ENCODE data around the gene CITED1. TPM values are rescaled to one million over a fixed set of nuclear protein-coding genes. Genes with fewer than 3 reads are reported as not detected.

CITED1 gene
- total RNA-seq, 2 donors from 2014 or later = 0.40 to 0.93 TPM

GRCh38 chrX:72308566-72309296 is 3.0 kb upstream of the CITED1 start:
- H3K36me3 Mint-ChIP-seq (ENCODE audit: low read depth) = no peaks in the 10 kb centered on the region
- no peak overlapping the region for H3K27ac Mint-ChIP-seq
- Histone ChIP-seq H3K4me1 (ENCODE audit: control insufficient read depth, insufficient read depth, low read length) (no peaks in the 10 kb centered on the region), H3K27ac (ENCODE audit: low read depth, low read length) (no peak overlapping the region), H3K4me3 (ENCODE audit: low read length) (peak overlapping the region; percentile 75), H3K27me3 (ENCODE audit: control insufficient read depth, insufficient read depth, low read length, poor library complexity, severe bottlenecking) (peaks cover 62% of the 10 kb centered on the region), H3K9ac (ENCODE audit: extremely low read depth, low read length, poor library complexity, severe bottlenecking) (no peak overlapping the region), H3K9me3 (ENCODE audit: control insufficient read depth, low read length) (no peaks in the 10 kb centered on the region), H3K36me3 (ENCODE audit: control insufficient read depth, insufficient read depth, low read length) (no peaks in the 10 kb centered on the region)
- peak overlapping the region; percentile 42 for H3K4me3 Mint-ChIP-seq
- H3K9me3 Mint-ChIP-seq = peaks cover 48% of the 10 kb centered on the region
- DNase-seq = peak; percentile 91
- 2 to 6% methylated on average over 3 to 23 of the region's 24 CpGs for WGBS, 2 experiments (ENCODE audit: insufficient coverage in 1 of 2, insufficient read length in 1 of 2)
- H3K27me3 Mint-ChIP-seq (ENCODE audit: insufficient read depth) = peaks cover 74% of the 10 kb centered on the region
- TF ChIP-seq, protein P1, sequence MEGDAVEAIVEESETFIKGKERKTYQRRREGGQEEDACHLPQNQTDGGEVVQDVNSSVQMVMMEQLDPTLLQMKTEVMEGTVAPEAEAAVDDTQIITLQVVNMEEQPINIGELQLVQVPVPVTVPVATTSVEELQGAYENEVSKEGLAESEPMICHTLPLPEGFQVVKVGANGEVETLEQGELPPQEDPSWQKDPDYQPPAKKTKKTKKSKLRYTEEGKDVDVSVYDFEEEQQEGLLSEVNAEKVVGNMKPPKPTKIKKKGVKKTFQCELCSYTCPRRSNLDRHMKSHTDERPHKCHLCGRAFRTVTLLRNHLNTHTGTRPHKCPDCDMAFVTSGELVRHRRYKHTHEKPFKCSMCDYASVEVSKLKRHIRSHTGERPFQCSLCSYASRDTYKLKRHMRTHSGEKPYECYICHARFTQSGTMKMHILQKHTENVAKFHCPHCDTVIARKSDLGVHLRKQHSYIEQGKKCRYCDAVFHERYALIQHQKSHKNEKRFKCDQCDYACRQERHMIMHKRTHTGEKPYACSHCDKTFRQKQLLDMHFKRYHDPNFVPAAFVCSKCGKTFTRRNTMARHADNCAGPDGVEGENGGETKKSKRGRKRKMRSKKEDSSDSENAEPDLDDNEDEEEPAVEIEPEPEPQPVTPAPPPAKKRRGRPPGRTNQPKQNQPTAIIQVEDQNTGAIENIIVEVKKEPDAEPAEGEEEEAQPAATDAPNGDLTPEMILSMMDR (conservative IDR thresholded peaks at IDR 0.05) = no peak
- H3K4me1 Mint-ChIP-seq = peaks cover 9% of the 10 kb centered on the region

- Mint-ChIP-seq H3K27me3 (ENCODE audit: insufficient read depth) (peaks cover 74% of the 10 kb centered on the region), H3K9me3 (peaks cover 46% of the 10 kb centered on the region), H3K4me1 (peaks cover 9% of the 10 kb centered on the region), H3K36me3 (ENCODE audit: low read depth) (no peaks in the 10 kb centered on the region), H3K27ac (no peak overlapping the region), H3K4me3 (peak overlapping the region; percentile 42)
- H3K27me3 ChIP-seq (ENCODE audit: control insufficient read depth, insufficient read depth, low read length, poor library complexity, severe bottlenecking) = peaks cover 68% of the 10 kb centered on the region
- H3K4me3 ChIP-seq (ENCODE audit: low read length) = no peak overlapping the region
- H3K9me3 ChIP-seq (ENCODE audit: control insufficient read depth, low read length) = no peaks in the 10 kb centered on the region
- 3% methylated on average over 6 of the region's 11 CpGs; no CpG with 5 or more reads in 1 of the 2 experiments for WGBS, 2 experiments (ENCODE audit: insufficient coverage in 1 of 2, insufficient read length in 1 of 2)
- H3K9ac ChIP-seq (ENCODE audit: extremely low read depth, low read length, poor library complexity, severe bottlenecking) = no peak overlapping the region
- no peaks in the 10 kb centered on the region for H3K4me1 ChIP-seq (ENCODE audit: control insufficient read depth, insufficient read depth, low read length)
- TF ChIP-seq, protein P1 (conservative IDR thresholded peaks at IDR 0.05) = no peak
- no peak for DNase-seq
- H3K36me3 ChIP-seq (ENCODE audit: control insufficient read depth, insufficient read depth, low read length) = no peaks in the 10 kb centered on the region
- no peak overlapping the region for H3K27ac ChIP-seq (ENCODE audit: low read depth, low read length)
Observed at GRCh38 chrX:72308209-72308565, 2.5 kb upstream of the CITED1 start.

- H3K27ac ChIP-seq (ENCODE audit: low read depth, low read length) = no peak overlapping the region
- H3K9ac ChIP-seq (ENCODE audit: extremely low read depth, low read length, poor library complexity, severe bottlenecking) = no peak overlapping the region
- DNase-seq = no peak
- WGBS, 2 experiments (ENCODE audit: insufficient coverage in 1 of 2, insufficient read length in 1 of 2) = 0 to 6% methylated on average over 2 to 17 of the region's 17 CpGs
- Mint-ChIP-seq H3K4me1 (peaks cover 9% of the 10 kb centered on the region), H3K4me3 (peak overlapping the region; percentile 57), H3K9me3 (peaks cover 47% of the 10 kb centered on the region), H3K36me3 (ENCODE audit: low read depth) (no peaks in the 10 kb centered on the region), H3K27ac (no peak overlapping the region), H3K27me3 (ENCODE audit: insufficient read depth) (peaks cover 79% of the 10 kb centered on the region)
- H3K9me3 ChIP-seq (ENCODE audit: control insufficient read depth, low read length) = no peaks in the 10 kb centered on the region
- TF ChIP-seq, protein P1 (conservative IDR thresholded peaks at IDR 0.05) = no peak
- H3K4me1 ChIP-seq (ENCODE audit: control insufficient read depth, insufficient read depth, low read length) = no peaks in the 10 kb centered on the region
- H3K36me3 ChIP-seq (ENCODE audit: control insufficient read depth, insufficient read depth, low read length) = no peaks in the 10 kb centered on the region
- H3K4me3 ChIP-seq (ENCODE audit: low read length) = no peak overlapping the region
- H3K27me3 ChIP-seq (ENCODE audit: control insufficient read depth, insufficient read depth, low read length, poor library complexity, severe bottlenecking) = peaks cover 73% of the 10 kb centered on the region
Observed at GRCh38 chrX:72307646-72308051, 1.9 kb upstream of the CITED1 start.

Measured in endodermal cell (in vitro differentiated cells).